Fibroblast of skin of abdomen (primary cell): Measurements from ENCODE around the gene CCL1. TPM values are rescaled to one million over a fixed set of nuclear protein-coding genes. Genes with fewer than 3 reads are reported as not detected.

Experiments
- DNase-seq: peaks from one replicate; pipeline ENCODE4 v3.0.0-alpha.2; 2013
- polyA plus RNA-seq, 2 experiments: library from polyadenylated mRNA; unstranded; fragments of 120-200 nt; gene quantifications; one replicate each; pipeline ENCODE4 v1.2.1, GENCODE V29; 2013; ENCODE audit not compliant: insufficient read length in 2 of 2

The CCL1 gene
- not detected for polyA plus RNA-seq (2013, experiment 1 of 2; ENCODE audit: insufficient read length)
- not detected for polyA plus RNA-seq (2013, experiment 2 of 2; ENCODE audit: insufficient read length)

DNA sequence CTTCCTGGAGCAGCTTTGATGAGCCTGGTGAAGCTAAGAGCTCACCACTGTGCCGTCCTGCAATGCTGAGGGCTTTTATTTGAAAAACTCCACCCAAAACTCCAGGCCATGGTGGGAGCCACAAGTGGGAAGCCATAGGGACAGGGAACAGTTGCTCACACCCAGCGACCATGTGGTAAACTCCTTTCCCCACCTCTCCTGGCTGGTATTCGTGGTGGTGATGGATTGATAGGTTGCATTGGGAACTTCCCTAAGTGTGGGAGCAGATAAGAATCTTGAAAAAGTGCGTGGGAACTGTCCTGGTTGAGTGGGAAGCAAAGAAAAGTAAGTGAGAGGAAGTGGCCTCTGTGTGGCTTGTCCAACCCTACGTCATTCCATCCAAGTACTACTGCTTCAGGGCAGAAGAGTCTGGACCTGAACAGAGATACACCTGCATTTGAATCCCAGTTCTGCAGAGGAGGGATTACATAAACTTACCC lies at the start of gene CCL1:
Gene CCL1, minus strand, starts transcription at position 51 of the 479 bp plus-strand sequence. CDS start 72 bp downstream, outside the sequence.
- no peak for DNase-seq

DNA sequence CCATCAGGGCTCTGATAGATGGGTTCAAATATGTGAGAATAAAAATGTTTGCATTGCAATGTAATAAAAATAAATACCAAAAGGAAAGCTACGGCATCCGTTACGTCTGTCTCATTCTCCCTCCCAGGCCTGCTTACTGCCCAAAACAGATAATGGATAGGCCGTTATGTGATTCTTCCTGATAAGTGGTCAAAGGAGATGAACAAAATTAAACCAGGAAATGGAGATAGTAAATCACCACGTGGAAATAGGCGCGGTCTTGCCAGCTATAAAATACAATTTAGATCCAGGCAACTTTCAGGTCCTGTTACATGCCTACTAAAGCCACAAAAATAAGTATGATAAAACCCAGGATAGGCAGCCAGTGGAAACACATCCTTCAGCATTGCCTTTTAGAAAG lies 49.5 kb upstream of the CCL1 start:
- DNase-seq = no peak

GRCh38 chr17:34411646-34412421 lies 48.8 kb upstream of the CCL1 start:
- no peak for DNase-seq

- no peak for DNase-seq
Measured at GRCh38 chr17:34409352-34409751, 46.3 kb upstream of the CCL1 start.

GRCh38 chr17:34408439-34408838 lies 45.4 kb upstream of the CCL1 start:
- DNase-seq = no peak

DNA sequence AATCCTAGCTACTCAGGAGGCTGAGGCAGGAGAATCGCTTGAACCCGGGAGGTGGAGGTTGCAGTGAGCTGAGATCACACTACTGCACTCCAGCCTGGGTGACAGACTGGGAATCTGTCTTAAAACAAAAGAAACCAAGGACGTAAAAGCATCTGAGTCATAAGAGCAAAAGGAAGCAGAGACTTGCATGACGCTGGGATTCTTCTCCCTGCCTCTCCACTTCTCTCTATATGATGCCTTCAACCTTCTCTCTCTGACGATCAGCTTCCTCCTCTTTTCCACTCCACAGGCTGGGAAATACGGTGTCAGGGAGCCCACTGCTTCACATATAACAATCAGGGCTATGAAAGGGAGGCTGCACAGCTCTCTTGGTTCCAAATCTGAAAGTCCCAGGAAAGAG lies 43.2 kb upstream of the CCL1 start:
- no peak for DNase-seq

- no peak for DNase-seq
Measured at GRCh38 chr17:34403006-34403405, 40.0 kb upstream of the CCL1 start.

GRCh38 chr17:34401165-34401564 lies 38.1 kb upstream of the CCL1 start:
- no peak for DNase-seq

GRCh38 chr17:34400301-34400931 lies 37.4 kb upstream of the CCL1 start:
- DNase-seq = no peak

GRCh38 chr17:34399725-34400124 lies 36.7 kb upstream of the CCL1 start:
- DNase-seq = no peak

DNA sequence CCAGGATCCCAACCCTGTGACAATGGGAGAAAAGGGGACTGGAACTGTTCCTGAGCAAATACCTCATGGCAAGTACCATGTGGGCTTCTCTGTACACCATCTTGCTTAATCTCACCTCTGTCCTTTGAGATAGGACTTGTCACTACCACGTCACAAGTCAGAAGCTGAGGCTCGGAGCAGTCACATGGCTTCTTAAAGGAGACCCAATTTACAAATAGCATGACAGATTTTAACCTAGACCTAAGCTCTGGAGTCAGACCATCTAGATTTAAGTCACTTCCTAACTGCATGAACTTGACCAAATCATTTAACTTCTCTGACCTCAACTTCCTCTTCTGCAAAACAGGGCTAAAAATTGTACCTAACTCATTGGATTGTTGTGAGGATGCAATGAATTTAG lies 36.0 kb upstream of the CCL1 start:
- no peak for DNase-seq

DNA sequence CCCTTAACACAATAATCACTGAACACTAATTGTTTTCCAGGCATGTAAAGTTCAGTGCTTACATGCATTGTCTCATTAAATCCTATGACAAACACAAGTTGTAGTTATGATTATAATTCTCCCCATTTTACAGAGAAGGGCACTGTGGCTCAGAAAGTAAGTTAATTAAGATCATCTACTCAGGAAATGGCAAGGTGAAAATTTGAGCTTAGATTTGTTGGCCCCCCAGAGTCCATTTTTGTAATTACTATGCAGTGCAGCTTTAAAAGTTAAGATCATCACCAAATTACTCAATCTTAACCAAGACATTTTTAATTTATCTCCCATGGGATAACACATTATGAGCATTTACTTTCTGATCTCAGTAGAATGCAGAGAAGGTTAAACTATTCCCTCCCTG lies 34.2 kb upstream of the CCL1 start:
- no peak for DNase-seq

GRCh38 chr17:34393401-34393800 lies 30.4 kb upstream of the CCL1 start:
- DNase-seq = no peak

- DNase-seq = no peak
Measured at GRCh38 chr17:34391241-34391640, 28.2 kb upstream of the CCL1 start.

GRCh38 chr17:34390649-34391048 lies 27.6 kb upstream of the CCL1 start:
- DNase-seq = no peak

DNA sequence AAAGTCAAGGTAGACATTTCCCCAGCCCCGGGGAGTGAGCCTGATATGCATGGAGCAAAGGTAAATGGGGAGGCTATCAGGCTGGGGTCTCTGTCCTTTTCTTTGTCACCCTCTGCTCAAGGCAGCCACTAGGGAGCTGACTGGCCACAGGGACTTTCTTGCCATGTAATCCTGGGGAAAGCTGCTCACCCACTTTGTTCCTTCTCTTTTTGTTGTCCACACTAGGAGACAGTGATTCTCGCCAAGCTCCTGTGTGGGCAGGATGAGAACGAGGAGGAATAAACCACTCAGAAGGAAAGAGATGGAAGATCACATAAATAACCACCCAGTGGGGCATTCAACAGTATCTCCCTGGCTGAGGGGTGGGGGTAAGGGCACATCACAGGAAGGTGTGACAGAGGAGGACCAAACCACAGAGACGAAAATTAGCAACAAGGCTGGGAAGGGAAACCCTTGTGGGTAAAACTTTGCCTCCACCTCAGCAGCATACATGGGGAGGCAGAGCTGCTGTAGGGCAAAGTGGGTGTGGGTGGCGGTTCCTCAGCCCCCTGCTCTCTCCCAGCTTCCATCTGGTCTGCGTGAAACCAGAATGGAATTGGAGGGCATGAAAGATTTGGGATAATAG lies 26.2 kb upstream of the CCL1 start:
- no peak for DNase-seq

DNA sequence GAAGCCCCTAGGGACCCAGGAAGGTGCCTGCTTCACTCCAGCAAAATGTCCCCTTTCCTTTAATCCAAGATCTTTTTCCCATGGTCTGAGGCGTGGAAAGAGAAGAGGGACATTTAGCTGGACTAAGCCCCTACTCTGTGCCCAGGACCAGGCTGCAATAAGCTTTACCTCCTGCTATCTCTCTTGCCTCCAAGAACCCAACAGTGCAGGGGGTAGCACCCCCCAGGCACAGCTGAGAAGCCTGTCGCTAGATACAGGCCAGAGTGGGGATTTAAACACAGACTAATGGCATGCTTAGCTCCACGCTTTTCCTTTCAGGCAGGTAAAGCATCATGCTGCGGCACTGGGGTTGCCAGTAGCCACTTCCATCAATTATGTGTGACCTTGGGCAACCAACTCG lies 24.5 kb upstream of the CCL1 start:
- no peak for DNase-seq

DNA sequence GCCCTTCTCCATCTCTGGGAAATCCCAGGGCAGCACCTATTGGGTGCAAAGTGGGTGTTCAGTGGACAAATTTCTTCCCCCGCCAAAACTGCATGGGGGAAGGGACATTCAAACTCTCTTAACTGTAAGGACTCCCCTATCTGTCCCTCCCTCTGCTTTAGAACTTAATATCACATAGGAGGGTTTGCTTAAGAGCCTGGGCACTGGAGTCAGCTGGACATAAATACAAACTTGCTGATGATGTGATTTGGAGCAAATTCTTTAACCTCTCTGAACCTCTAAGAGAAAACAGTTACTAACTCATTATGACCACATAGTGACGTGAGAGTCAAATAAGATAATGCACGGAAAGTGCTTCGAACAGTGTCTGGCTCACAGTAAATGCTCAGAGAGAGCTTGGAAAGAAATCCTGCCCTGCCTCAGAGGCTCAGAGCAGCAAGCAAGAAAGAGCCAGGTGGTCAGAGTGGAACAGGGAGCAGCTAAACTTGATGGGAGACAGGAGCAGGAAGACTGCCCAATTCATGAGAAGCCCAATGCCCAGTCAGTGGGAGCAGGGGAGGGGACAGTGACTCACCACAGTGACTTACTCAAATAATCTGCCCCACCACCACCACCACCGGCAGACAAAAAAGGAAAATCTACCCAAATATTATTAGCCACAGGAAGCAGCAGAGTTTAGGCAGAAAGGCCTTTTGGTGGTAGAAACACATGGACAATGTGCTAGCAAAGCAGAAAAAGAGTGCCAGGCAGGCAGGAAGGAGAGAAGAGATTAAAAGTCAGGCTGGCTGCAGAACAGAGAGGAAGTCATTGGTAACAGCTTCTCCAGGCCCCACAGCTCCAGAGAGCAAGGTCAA lies 23.9 kb upstream of the CCL1 start:
- no peak for DNase-seq

GRCh38 chr17:34386343-34386696 lies 23.3 kb upstream of the CCL1 start:
- DNase-seq = no peak

GRCh38 chr17:34384822-34385605 lies 22.0 kb upstream of the CCL1 start:
- no peak for DNase-seq

GRCh38 chr17:34384271-34384670 lies 21.2 kb upstream of the CCL1 start:
- DNase-seq = no peak

DNA sequence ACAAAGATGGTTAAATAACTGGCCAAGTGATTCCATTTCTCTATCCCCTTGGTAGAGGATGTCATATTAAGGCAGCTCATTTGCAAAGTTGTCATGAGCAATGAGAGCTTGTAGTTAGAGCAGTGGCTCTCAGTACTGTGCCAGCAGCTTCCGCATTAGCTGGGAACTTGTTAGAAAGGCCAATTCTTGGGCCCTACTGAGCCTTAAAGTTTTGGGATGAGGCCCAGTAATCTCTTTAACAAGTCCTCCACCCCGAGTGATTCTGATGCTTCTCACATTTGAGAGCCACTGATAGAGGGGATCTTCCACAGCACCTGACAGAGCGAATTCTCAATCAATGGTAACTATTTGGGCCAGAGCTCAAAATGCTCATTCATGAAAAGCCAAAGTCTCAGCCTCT lies 20.2 kb upstream of the CCL1 start:
- no peak for DNase-seq
